ENCODE data around the gene MOB2.
"Not testable (repeated sequence)": the region's sequence is repeated elsewhere in the genome, so short reads cannot be mapped to it uniquely, and the experiment has no call there.

The MOB2 gene

GRCh38 chr11:1518301-1518700 lies 31.7 kb upstream of the MOB2 start:
- DNase-seq (ENCODE audit: low read depth, low spot score) = no peak

GRCh38 chr11:1517117-1518005 lies 30.8 kb upstream of the MOB2 start:
- DNase-seq (ENCODE audit: low read depth, low spot score) = no peak

GRCh38 chr11:1516273-1517067 lies 29.9 kb upstream of the MOB2 start:
- no peak for DNase-seq (ENCODE audit: low read depth, low spot score)

GRCh38 chr11:1515082-1516060 lies 28.8 kb upstream of the MOB2 start:
- peak; percentile 90 for DNase-seq (ENCODE audit: low read depth, low spot score)

GRCh38 chr11:1514336-1515061 lies 27.9 kb upstream of the MOB2 start:
- DNase-seq (ENCODE audit: low read depth, low spot score) = no peak

GRCh38 chr11:1513326-1514296 lies 27.0 kb upstream of the MOB2 start:
- no peak for DNase-seq (ENCODE audit: low read depth, low spot score)

GRCh38 chr11:1512531-1513258 lies 26.1 kb upstream of the MOB2 start:
- DNase-seq (ENCODE audit: low read depth, low spot score) = peak; percentile 47

- DNase-seq (ENCODE audit: low read depth, low spot score) = no peak
Measured at GRCh38 chr11:1511937-1512496, 25.4 kb upstream of the MOB2 start.

- DNase-seq (ENCODE audit: low read depth, low spot score) = no peak
Measured at GRCh38 chr11:1510928-1511327, 24.3 kb upstream of the MOB2 start.

GRCh38 chr11:1510351-1510750 lies 23.8 kb upstream of the MOB2 start:
- not testable (repeated sequence) for DNase-seq (ENCODE audit: low read depth, low spot score)

GRCh38 chr11:1509626-1510255 lies 23.2 kb upstream of the MOB2 start:
- DNase-seq (ENCODE audit: low read depth, low spot score) = no peak

- no peak for DNase-seq (ENCODE audit: low read depth, low spot score)
Measured at GRCh38 chr11:1508986-1509385, 22.4 kb upstream of the MOB2 start.

- DNase-seq (ENCODE audit: low read depth, low spot score) = no peak
Measured at GRCh38 chr11:1508491-1508891, 21.9 kb upstream of the MOB2 start.

GRCh38 chr11:1507381-1508140 lies 21.0 kb upstream of the MOB2 start:
- no peak for DNase-seq (ENCODE audit: low read depth, low spot score)

- DNase-seq (ENCODE audit: low read depth, low spot score) = no peak
Measured at GRCh38 chr11:1506981-1507380, 20.4 kb upstream of the MOB2 start.

- DNase-seq (ENCODE audit: low read depth, low spot score) = peak; percentile 32
Measured at GRCh38 chr11:1505480-1505879, 18.9 kb upstream of the MOB2 start.

GRCh38 chr11:1504581-1505290 lies 18.2 kb upstream of the MOB2 start:
- DNase-seq (ENCODE audit: low read depth, low spot score) = no peak
